Measurements from ENCODE around the gene SH3GL3.

Gene SH3GL3

DNA sequence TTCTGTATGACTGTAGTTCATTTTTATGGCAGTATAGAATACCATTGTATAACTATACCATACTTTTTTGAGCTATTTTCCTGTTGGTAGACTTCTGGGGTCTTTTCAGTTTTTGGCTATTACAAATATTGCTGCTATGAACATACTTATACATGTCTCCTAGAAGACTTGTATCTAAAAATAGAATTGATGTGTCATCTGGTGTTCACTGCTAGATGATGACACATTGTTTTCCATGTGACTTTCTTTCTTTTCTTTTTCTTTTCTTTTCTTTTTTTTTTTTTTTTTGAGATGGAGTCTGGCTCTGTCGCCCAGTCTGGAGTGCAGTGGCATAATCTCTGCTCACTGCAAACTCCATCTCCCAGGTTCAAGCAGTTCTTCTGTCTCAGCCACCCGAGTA, 69.8 kb downstream of the SH3GL3 start:
- no peak for TF ChIP-seq CTCF (IDR thresholded peaks at IDR 0.05; ENCODE audit: control insufficient read depth, insufficient read depth, low read depth, low read length, missing control alignments)

GRCh38 chr15:83526319-83526718, 79.2 kb downstream of the SH3GL3 start:
- no peak for DNase-seq (ENCODE audit: low read depth)
- H3K4me3 ChIP-seq (ENCODE audit: control insufficient read depth, low read depth, low read length) = no peak overlapping the region
- TF ChIP-seq CTCF (IDR thresholded peaks at IDR 0.05; ENCODE audit: control insufficient read depth, insufficient read depth, low read depth, low read length, missing control alignments) = no peak

More for the DNA sequence above, 69.8 kb downstream of the SH3GL3 start:
- DNase-seq (ENCODE audit: low read depth) = no peak
- no peak overlapping the region for H3K4me3 ChIP-seq (ENCODE audit: control insufficient read depth, low read depth, low read length)

- no peak for DNase-seq (ENCODE audit: low read depth)
- no peak for TF ChIP-seq CTCF (IDR thresholded peaks at IDR 0.05; ENCODE audit: control insufficient read depth, insufficient read depth, low read depth, low read length, missing control alignments)
- H3K4me3 ChIP-seq (ENCODE audit: control insufficient read depth, low read depth, low read length) = no peak overlapping the region
Observed at GRCh38 chr15:83533410-83533962, 86.3 kb downstream of the SH3GL3 start.

DNA sequence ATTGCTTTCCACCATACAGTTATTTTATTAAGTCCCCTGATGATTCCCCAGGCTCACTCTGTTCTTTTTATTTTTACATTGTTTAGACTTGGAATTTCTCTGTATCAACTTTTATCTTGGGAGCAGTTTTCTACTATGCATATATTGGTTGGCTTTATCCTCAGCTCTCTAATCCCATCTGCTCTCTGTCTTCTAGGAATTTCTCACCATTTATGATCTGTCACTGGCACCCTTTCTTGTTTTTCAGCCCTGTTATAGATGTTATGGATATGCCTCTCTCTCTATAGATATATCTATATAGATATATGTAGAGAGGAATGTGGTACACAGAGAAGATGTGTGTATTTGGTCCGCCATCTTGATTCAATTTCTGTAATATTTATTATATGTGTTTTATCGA, 90.5 kb downstream of the SH3GL3 start:
- TF ChIP-seq CTCF (IDR thresholded peaks at IDR 0.05; ENCODE audit: control insufficient read depth, insufficient read depth, low read depth, low read length, missing control alignments) = no peak
- DNase-seq (ENCODE audit: low read depth) = no peak
- H3K4me3 ChIP-seq (ENCODE audit: control insufficient read depth, low read depth, low read length) = no peak overlapping the region

- no peak for TF ChIP-seq CTCF (IDR thresholded peaks at IDR 0.05; ENCODE audit: control insufficient read depth, insufficient read depth, low read depth, low read length, missing control alignments)
- H3K4me3 ChIP-seq (ENCODE audit: control insufficient read depth, low read depth, low read length) = no peak overlapping the region
- DNase-seq (ENCODE audit: low read depth) = no peak
Observed at GRCh38 chr15:83538682-83539081, 91.5 kb downstream of the SH3GL3 start.

DNA sequence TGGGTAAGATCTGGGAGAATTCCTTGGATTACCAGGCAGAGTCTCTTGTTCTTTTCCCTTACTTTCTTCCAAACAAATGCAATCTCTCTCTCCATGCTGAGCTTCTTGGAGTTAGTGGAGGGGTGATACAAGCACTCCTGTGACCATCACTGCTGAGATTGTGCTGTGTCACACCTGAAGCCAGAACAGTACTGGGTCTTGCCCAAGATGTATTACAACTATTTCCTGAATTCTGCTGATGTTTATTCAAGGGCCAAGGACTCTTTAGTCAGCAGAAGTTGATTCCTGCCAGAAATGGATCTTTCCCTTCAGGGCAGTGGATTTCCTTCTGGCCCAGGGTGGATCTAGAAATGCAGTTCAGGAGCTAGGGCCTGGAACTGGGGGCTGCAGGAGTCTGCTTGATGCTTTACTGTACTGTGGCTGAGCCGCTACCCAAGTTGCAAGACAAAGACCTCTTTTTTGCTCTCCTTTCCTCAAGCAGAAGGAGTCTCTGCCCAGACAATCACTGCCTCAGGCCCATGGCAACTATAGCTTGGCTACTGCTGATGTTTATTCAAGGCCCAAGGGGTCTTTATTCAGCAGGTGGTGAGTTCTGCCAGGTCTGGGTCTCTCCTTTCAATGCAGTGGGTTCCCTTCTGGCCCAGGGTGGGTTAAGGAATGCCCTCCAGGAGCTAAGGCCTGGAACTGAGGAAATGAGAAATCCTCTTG, 98.8 kb downstream of the SH3GL3 start:
- no peak for TF ChIP-seq CTCF (IDR thresholded peaks at IDR 0.05; ENCODE audit: control insufficient read depth, insufficient read depth, low read depth, low read length, missing control alignments)
- no peak overlapping the region for H3K4me3 ChIP-seq (ENCODE audit: control insufficient read depth, low read depth, low read length)
- DNase-seq (ENCODE audit: low read depth) = no peak

Data from AG09309 (cell line).